ENCODE data around the gene KRTAP19-8.

Gene KRTAP19-8

DNA sequence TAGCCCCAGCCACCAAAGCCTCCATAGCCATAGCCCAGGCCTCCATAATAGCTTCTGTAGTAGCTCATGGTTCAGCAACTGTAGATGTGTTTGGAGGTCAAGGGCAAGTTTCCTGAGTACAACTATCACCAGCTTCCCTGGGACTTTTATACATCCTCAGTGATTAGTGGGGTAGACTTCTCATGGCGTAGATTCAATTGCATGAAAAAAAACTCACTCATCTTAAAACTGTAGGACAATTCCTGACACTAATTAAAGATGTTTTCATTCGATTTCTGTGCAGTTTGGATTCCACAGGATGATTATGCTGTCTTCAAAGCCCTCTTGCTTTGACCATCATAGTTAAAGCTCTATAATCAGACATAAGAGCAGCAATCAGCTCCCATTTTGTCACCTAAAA is at the start of gene KRTAP19-8:
TSS of gene KRTAP19-8 (minus strand) at position 101 of the 400 bp plus-strand sequence. CDS start at position 68, 33 bp downstream.
- DNase-seq = no peak

DNA sequence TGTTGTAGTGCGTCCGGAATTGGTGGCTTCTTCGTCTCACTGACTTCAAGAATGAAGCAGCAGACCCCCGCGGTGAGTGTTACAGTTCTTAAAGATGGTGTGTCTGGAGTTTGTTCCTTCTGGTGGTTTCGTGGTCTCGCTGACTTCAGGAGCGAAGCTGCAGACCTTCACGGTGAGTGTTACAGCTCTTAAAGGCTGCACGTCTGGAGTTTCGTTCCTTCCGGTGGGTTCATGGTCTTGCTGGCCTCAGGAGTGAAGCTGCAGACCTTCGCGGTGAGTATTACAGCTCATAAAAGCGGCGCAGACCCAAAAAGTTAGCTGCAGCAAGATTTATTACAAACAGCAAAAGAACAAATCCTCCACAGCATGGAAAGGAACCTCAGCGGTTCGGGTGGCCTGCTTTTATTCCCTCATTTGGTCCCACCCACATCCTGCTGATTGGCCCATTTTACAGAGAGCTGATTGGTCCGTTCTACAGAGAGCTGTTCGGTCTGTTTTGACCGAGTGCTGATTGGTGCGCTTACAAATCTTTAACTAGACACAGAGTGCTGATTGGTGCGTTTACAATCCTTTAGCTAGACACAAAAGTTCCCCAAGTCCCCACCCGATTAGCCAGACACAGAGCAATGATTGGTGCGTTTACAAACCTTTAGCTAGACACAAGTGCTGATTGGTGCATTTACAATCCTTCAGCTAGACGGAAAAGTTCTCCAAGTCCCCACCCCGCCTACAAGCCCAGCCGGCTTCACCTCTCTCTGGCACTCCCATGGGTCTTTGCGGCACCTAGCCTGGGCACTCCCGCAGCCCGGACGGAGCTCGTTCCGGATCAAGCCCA is 49.6 kb upstream of the KRTAP19-8 start:
- DNase-seq = no peak

DNA sequence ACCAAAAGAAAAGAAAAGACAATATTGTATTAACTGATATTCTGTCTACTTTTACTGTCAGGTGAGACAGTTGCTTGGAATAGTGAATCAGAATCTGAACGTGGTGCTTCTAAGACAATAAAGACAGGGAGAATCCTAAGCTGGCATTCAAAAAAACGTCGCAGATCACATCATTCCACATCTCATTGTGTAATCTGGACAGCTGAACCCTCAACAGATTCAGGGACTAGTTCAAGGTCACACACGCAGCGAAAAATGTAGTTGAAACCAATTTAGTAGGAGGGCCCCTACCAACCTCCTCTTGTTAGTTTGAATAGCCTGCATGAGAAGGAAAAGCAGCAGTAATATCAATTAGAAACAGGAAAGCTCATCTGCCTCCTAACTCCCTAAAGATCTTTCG is 46.4 kb upstream of the KRTAP19-8 start:
- DNase-seq = no peak

GRCh38 chr21:31078796-31079195 is 40.5 kb upstream of the KRTAP19-8 start:
- no peak for DNase-seq

DNA sequence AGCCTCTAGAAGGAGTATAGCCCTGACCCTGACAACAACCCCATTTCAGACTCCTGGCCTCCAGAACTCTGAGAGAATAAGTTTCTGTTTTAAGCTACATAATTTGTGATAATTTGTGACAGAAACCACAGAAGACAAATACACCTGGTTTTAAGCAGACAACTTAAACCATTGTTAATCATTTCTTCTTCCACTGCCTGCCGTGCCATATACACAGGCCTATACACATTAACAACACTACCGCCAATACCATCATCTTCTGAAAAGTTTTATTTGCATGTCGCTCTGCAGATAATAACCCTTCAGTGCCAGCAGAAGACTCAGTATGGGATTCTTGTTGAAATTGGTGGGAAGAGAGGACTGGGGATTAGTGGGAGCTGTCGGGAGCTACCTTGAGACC is 39.9 kb upstream of the KRTAP19-8 start:
- no peak for DNase-seq

DNA sequence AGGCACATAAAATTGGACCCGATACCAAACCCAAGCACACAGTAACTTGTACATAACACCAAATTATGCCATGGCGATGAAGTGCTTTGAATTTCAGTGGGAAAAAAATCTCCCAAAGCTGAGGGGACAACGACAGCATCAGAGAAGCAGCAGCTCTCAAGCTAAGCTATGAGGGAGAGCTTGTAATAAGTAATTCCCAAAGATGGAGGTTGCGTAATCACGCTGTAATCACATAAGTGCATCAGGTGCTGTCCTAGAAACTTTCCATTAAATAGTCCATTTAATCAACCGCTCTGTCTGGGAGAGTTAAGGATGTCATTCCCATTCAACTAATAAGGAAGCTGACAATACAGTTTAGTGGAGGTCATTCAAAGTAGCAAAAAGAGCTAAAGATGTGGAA is 37.6 kb upstream of the KRTAP19-8 start:
- no peak for DNase-seq

DNA sequence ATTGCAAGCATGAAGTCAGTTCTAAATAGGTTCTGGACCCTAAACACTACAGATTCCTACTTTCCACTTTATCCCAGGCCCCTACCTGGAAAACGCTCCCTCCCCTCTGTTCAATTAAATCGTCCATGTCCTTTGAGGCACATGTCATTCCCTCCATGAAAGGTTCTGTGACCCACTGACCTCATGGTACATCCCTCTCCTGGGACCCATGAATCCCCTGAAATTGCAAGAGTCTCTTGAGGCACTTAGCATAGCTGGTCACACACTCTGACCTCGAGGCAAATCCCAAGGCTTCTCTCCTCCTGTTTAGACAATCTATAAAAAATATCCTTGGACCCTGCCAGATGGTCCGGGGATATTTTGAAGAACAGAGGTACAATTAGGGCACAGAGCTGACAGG is 34.3 kb upstream of the KRTAP19-8 start:
- DNase-seq = no peak

DNA sequence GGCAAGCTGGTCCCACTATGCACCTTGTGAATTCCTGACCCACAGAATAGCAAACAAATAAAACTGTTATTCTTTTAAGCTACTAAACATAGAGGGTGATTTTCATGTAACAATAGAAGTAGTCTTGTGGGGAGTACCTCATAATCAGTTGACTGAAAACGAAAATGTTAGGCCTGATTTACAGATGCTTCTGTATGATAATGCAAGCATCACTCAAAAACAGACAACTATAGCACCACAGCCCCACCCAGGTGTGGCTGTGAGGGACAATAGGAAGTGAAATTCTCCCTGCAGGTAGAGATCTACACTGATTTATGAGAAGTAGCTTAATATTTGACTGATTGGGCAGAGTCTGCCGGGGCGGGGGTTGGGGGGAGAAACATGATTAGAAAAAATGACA is 26.5 kb upstream of the KRTAP19-8 start:
- no peak for DNase-seq

GRCh38 chr21:31052489-31053142 is 14.3 kb upstream of the KRTAP19-8 start:
- no peak for DNase-seq

- DNase-seq = no peak
Observed at GRCh38 chr21:31050577-31051157, 12.4 kb upstream of the KRTAP19-8 start.

- no peak for DNase-seq
Observed at GRCh38 chr21:31045841-31046240, 7.6 kb upstream of the KRTAP19-8 start.

- DNase-seq = no peak
Observed at GRCh38 chr21:31043471-31043870, 5.2 kb upstream of the KRTAP19-8 start.

GRCh38 chr21:31042080-31042464 is 3.8 kb upstream of the KRTAP19-8 start:
- DNase-seq = no peak

DNA sequence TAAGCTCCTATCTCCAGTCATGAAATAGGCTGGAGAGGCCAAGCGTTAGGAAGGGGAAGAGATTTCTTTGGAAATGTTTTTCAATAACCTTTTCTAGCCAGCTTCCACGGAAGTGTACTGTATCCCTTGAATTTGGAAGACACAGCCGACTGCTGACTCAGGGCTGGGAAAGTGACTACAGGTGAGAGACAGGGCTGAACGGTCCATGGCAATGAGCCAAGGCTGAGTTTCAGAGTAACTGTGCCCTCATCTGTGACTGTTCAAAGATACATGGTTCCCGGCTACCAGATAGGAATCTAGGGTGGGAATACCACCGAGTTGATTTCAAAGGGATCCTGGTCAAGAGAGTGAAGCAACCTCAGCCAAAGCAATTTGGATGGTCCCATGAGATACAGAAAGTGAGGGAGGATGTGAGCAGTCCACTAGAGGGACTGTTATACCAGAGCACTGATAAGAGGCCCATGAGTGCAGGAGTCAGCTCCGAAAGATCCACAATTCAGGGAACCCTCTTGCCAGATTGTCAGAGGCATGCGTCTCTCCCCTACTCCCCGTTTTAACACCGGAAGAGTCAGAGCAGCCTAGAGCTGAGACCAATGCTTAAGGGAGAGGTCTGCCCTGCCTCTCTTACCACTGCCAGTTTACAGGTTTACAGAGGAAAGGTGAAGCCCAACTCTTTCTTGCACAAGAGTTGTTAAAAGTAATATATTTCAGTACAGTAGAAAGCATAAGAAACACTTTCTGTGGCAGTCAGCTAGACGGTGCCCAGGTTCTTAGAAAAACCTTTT is 3.2 kb upstream of the KRTAP19-8 start:
- no peak for DNase-seq

DNA sequence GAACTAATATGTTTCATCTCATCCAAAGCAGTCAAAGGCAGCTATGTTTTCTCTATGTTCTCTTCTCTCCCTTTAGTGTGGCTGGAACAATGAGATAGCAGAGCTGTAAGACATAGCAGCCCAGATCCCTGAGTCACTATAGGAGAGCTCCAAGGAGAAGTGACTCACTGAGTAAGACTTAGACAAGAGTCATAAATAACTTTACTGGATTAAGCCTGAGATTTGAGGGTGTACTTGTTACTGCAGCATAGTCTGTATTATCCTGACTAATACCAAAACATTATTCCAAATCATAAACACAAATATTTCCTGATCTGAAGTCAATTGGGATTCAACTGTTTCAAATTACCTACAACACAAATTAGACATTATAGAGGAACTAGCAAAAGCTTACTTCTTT is 3.9 kb downstream of the KRTAP19-8 start:
- DNase-seq = no peak

- DNase-seq = no peak
Observed at GRCh38 chr21:31030367-31031106, 7.7 kb downstream of the KRTAP19-8 start.

GRCh38 chr21:31023680-31024079 is 14.6 kb downstream of the KRTAP19-8 start:
- no peak for DNase-seq

GRCh38 chr21:31022306-31022705 is 16.0 kb downstream of the KRTAP19-8 start:
- no peak for DNase-seq

DNA sequence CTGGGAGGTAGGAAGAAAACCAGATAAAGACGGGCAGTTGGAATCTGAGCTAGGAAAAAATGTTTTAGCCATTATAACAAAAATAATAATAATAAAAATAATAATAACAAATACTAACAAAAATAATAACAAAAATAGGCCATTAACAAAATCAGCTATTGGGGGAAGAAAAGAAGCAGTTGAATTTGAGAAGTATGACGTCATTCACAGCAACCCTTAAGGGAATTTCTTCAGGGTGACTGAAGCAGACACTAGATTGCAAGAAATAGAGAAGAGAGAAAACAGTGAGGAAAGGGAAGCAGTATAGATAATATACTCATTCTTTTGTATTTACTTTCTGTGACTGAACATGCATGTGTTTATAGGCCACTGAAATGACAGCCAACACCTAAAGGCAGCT is 20.0 kb downstream of the KRTAP19-8 start:
- no peak for DNase-seq

- no peak for DNase-seq
Observed at GRCh38 chr21:31014891-31015290, 23.4 kb downstream of the KRTAP19-8 start.

DNA sequence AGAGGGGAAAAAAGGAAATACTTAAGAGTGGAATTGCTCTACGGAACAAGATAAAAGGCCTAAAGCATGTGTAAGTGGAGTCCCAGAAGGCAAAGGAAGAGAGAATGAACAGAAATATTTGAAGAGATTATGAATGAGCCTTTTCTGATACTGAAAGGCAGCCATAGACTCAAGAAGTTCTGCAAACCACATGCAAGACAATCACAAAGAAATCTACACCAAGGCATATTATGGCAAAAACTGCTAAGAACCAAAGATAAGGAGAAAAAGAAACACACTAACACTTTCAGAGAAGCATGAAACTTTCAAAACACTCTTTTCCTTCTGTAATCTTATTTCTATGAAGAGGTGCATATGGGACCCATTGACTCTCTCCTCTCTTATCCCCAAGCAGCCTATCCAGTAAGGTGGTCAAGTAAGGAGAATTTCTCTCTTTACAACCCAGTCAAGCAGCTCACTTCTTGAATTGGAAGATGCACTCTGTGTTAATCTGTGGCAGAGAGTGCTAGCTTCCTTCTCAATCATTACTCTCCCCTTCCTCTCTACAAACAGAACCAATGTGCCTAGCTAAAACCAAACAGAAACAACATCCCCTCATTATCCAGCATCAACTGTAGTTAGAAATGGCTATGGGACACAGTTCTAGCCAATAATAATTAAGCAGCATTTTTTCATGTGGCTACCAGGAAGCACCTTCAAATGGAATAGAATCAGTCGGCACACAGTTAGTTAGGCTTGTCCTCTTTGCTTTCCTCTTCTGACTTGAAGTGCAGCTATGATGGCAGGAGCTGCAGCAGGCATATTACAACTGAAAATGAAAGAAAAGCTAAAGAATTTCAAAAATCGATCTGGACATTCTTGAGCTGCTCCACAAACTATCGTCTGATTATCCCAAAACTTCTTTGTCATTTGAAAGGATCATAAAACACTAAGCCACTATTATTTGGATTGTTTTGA is 25.9 kb downstream of the KRTAP19-8 start:
- no peak for DNase-seq

All from NCI-H187 treated with DMSO at 0.1 percent for 48 hours (cell line).